Endothelial cell of umbilical vein (primary cell): ENCODE results near the gene EPHA8.

Experiments used
- CTCF ChIP-seq, 2 donors: IDR thresholded peaks; 1 replicate in 1 of 2; 2 replicates in 1 of 2; pipeline ENCODE4 v1.5.1; 2011; ENCODE audit warnings: low read length in 2 of 2, mild to moderate bottlenecking in 2 of 2, moderate library complexity in 2 of 2, control low read depth in 1 of 2, inconsistent platforms in 1 of 2, low read depth in 1 of 2; ENCODE audit not compliant: insufficient read depth in 1 of 2; ENCODE audit errors: extremely low read depth in 1 of 2
- EZH2 ChIP-seq: IDR thresholded peaks from 2 replicates; pipeline ENCODE4 v1.6.1; 2012; ENCODE audit warnings: borderline replicate concordance, low read depth, mild to moderate bottlenecking, moderate library complexity, low read length, inconsistent platforms; ENCODE audit not compliant: severe bottlenecking
- FOS ChIP-seq: IDR thresholded peaks from 2 replicates; pipeline ENCODE4 v1.6.1; 2011; ENCODE audit warnings: mild to moderate bottlenecking, low read length, moderate library complexity, borderline replicate concordance; ENCODE audit not compliant: insufficient read depth
- JUN ChIP-seq: IDR thresholded peaks from 2 replicates; pipeline ENCODE4 v1.6.1; 2011; ENCODE audit warnings: borderline replicate concordance, low read depth; ENCODE audit not compliant: insufficient read length, insufficient read depth
- MYC ChIP-seq: IDR thresholded peaks from one replicate; pipeline ENCODE4 v1.6.1; 2011; ENCODE audit warnings: mild to moderate bottlenecking, low read depth, low read length
- POLR2A ChIP-seq: IDR thresholded peaks from 2 replicates; pipeline ENCODE4 v1.6.1; 2012; ENCODE audit warnings: low read depth, mild to moderate bottlenecking, control low read depth, low read length
- POLR2AphosphoS5 ChIP-seq: IDR thresholded peaks from 2 replicates; pipeline ENCODE4 v1.6.1; 2012; ENCODE audit warnings: low read depth, mild to moderate bottlenecking, control low read depth, low read length, moderate library complexity; ENCODE audit not compliant: insufficient read depth
- TF ChIP-seq, protein P1 (sequence below): IDR thresholded peaks from 2 replicates; pipeline ENCODE4 v1.6.1; 2011; ENCODE audit not compliant: insufficient read depth, insufficient read length

GRCh38 chr1:22575532-22576149 is 12.4 kb downstream of the EPHA8 start:
- TF ChIP-seq CTCF (IDR thresholded peaks at IDR 0.05; ENCODE audit: extremely low read depth in 1 of 2, insufficient read depth in 1 of 2, low read depth in 1 of 2, low read length in 2 of 2) (no peak), POLR2AphosphoS5 (no peak), FOS (no peak), EZH2 (no peak), POLR2A (no peak), JUN (no peak), MYC (no peak)
- TF ChIP-seq, protein P1, sequence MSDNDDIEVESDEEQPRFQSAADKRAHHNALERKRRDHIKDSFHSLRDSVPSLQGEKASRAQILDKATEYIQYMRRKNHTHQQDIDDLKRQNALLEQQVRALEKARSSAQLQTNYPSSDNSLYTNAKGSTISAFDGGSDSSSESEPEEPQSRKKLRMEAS, result no peak
